ENCODE data around the gene TRIM42.

DNA sequence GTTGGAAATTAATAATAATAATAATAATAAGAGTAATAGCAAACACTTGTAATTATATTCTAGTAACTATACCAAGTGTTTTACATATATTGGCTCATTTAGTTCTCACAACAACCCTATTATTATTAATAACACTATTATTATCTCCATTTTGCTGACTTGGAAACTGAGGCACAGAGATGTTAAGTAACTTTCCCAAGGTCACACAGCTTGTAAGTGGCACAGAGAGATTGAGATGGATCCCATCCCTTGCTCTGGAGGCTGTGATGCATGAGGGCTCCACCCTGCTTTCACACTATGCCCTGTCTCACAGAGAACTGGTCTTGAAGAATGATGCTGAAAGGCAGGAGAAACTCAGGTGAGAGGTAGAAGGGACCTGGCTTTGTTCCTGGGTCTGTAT, 31.9 kb downstream of the TRIM42 start:
- TF ChIP-seq POLR2A (IDR thresholded peaks at IDR 0.05; ENCODE audit: low read length), result no peak
- no peak for TF ChIP-seq GATA1 (IDR thresholded peaks at IDR 0.05; ENCODE audit: low read depth, low read length)
